ENCODE data around the gene NACC2. TPM values are rescaled to one million over a fixed set of nuclear protein-coding genes. Genes with fewer than 3 reads are reported as not detected.

Gene NACC2
- total RNA-seq, 4 donors from 2014 or later, result 93.8 to 192 (median 142) TPM

GRCh38 chr9:135963938-135964337, 131.2 kb downstream of the NACC2 start:
- no peaks in the 10 kb centered on the region for H3K9me3 ChIP-seq
- WGBS, result 71% methylated on average over 8 of the region's 10 CpGs
- H3K4me3 ChIP-seq, result no peak overlapping the region
- no peaks in the 10 kb centered on the region for H3K27me3 ChIP-seq
- DNase-seq (ENCODE audit: extremely low spot score), result no peak
- peaks cover 30 to 43% (median 42%) of the 10 kb centered on the region in 4 donors for H3K4me1 ChIP-seq
- H3K36me3 ChIP-seq, result no peaks in the 10 kb centered on the region
- no peak for TF ChIP-seq CTCF (IDR thresholded peaks at IDR 0.05)
- TF ChIP-seq POLR2A (IDR thresholded peaks at IDR 0.05; ENCODE audit: low read depth), result no peak
- no peak for TF ChIP-seq EP300 (IDR thresholded peaks at IDR 0.05)
- TF ChIP-seq POLR2AphosphoS5 (IDR thresholded peaks at IDR 0.05), result no peak
- intact Hi-C loops (cut with DNase I), result no loop called here
- H3K27ac ChIP-seq (replicated peaks in 1 of 4), result no peak overlapping the region

- TF ChIP-seq CTCF (IDR thresholded peaks at IDR 0.05) (no peak), POLR2AphosphoS5 (IDR thresholded peaks at IDR 0.05) (no peak), EP300 (IDR thresholded peaks at IDR 0.05) (no peak), POLR2A (IDR thresholded peaks at IDR 0.05; ENCODE audit: low read depth) (no peak)
- H3K9me3 ChIP-seq, result no peaks in the 10 kb centered on the region
- DNase-seq (ENCODE audit: extremely low spot score), result no peak
- no peaks in the 10 kb centered on the region for H3K36me3 ChIP-seq
- H3K27ac ChIP-seq (replicated peaks in 1 of 4), result no peak overlapping the region
- WGBS, result 86% methylated on average over 8 of the region's 8 CpGs
- intact Hi-C loops (cut with DNase I), result no loop called here
- H3K4me1 ChIP-seq, result peaks cover 27 to 43% (median 41%) of the 10 kb centered on the region in 4 donors
- H3K27me3 ChIP-seq, result no peaks in the 10 kb centered on the region
- H3K4me3 ChIP-seq, result no peak overlapping the region
Measured at GRCh38 chr9:135963338-135963737, 131.8 kb downstream of the NACC2 start.

GRCh38 chr9:135962696-135963307, 132.3 kb downstream of the NACC2 start:
- Histone ChIP-seq H3K9me3 (no peaks in the 10 kb centered on the region), H3K4me3 (no peak overlapping the region), H3K27ac (replicated peaks in 1 of 4) (no peak overlapping the region), H3K27me3 (no peaks in the 10 kb centered on the region), H3K36me3 (no peaks in the 10 kb centered on the region), H3K4me1 (peaks cover 27 to 42% (median 38%) of the 10 kb centered on the region in 4 donors)
- DNase-seq (ENCODE audit: extremely low spot score), result no peak
- 66% methylated on average over 11 of the region's 11 CpGs for WGBS
- intact Hi-C loops (cut with DNase I), result no loop called here
- TF ChIP-seq CTCF (IDR thresholded peaks at IDR 0.05) (no peak), EP300 (IDR thresholded peaks at IDR 0.05) (no peak), POLR2AphosphoS5 (IDR thresholded peaks at IDR 0.05) (no peak), POLR2A (IDR thresholded peaks at IDR 0.05; ENCODE audit: low read depth) (no peak)

- peak overlapping the region in 1 of 4 donors; percentile 43 for H3K27ac ChIP-seq (replicated peaks in 1 of 4)
- no peaks in the 10 kb centered on the region for H3K9me3 ChIP-seq
- intact Hi-C loops (cut with DNase I), result loop anchor here (2.0 kb wide), 1 partner anchor 55 kb away; the partner anchor contains the start of gene CAMSAP1
- DNase-seq (ENCODE audit: extremely low spot score), result no peak
- H3K4me3 ChIP-seq, result peak overlapping the region in 2 of 4 donors; percentile 98 to 99
- peaks cover 27 to 42% (median 31%) of the 10 kb centered on the region in 4 donors for H3K4me1 ChIP-seq
- no peaks in the 10 kb centered on the region for H3K36me3 ChIP-seq
- WGBS, result 48% methylated on average over 15 of the region's 15 CpGs
- no peak for TF ChIP-seq CTCF (IDR thresholded peaks at IDR 0.05)
- TF ChIP-seq POLR2AphosphoS5 (IDR thresholded peaks at IDR 0.05), result no peak
- TF ChIP-seq POLR2A (IDR thresholded peaks at IDR 0.05; ENCODE audit: low read depth), result no peak
- TF ChIP-seq EP300 (IDR thresholded peaks at IDR 0.05), result no peak
- no peaks in the 10 kb centered on the region for H3K27me3 ChIP-seq
Measured at GRCh38 chr9:135961811-135962695, 133.0 kb downstream of the NACC2 start.

Measured in esophagus muscularis mucosa (tissue), 4 donors.